Glomerular visceral epithelial cell (primary cell): ENCODE measurements around the gene RARRES2.
A peak's percentile ranks its signal among the peaks of the same experiment; 100 is the strongest.

Experiments
- DNase-seq: peaks from one replicate; pipeline ENCODE4 v3.0.0-alpha.2; 2016; ENCODE audit errors: extremely low spot score

The RARRES2 gene

DNA sequence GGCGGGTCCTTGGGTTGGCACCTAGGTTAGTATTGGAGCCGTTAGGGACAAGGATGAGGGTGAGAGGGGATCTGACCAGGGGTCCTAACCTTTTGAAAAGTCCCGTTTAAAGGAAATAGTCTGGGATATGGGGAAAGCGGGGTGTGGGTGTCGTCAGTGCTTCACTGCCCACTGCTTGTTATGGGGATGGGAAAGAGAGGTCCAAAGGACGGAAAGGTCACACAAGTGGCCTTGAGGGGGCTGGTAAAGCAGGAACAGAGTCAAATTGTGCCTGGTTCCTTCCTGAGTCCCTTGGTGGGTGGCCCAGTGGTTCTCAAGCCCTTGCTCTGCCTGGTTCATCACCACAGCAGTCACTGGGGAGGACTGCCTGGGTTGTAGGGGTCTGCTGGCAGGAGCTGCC lies 35.1 kb upstream of the RARRES2 start:
- DNase-seq: no peak

DNA sequence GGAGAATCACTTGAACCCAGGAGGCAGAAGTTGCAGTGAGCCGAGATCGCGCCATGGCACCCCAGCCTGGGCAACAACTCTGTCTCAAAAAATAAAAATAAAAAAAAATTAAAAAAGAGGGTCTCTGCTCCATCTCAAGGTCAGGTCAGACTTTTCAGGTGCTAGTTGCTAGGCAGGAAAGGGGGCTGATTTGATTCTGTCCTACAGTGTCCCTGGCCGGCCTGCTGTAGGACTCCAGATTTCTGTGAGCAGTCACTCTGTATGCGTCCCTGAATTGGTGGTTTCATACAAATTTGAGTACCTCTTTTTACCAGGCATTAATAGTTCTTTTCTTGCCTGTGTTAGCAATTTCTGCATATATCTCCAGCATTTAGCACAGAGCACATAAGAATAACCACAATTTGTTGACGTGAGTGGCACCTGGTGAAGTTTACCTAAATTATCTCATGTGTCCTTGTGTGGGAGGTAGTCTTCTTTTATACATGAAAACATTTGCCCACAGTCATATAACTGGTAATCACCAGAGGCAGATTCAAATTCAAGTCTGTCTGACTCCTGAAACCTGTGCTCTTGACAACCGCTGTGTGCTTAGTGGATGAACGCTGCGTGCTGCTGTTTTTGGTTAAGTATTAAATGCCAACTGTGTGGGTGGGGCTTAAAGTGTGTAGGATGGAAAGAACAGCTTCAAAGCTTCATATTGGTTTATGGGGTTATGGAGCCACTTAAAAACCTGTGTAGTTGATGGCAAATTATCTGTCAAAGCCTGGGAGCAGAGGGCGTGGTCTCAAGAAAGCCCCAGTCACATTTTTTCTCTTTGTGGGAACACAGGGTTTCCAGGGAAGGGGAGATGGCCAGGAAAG lies 34.5 kb upstream of the RARRES2 start:
- no peak for DNase-seq

DNA sequence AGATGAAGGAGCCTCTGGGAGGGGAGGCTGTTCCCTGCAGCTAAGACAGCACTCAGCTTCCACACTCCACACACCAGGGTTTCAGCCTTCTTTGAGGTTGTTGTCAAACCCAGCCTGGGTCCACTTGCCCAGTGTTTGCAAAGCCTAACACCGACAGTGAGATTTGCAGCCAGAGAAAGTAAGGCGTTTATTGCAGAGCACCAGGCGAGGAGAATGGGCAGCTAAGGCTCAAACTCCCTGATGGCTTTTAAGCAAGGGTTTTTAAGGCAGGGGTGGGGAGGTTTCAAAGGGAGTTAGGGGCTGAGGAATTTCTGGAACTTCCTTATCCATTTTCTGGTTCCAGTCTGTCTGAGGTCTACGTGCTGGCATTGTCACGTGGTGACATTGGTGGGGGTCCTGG lies 33.0 kb upstream of the RARRES2 start:
- DNase-seq: no peak

DNA sequence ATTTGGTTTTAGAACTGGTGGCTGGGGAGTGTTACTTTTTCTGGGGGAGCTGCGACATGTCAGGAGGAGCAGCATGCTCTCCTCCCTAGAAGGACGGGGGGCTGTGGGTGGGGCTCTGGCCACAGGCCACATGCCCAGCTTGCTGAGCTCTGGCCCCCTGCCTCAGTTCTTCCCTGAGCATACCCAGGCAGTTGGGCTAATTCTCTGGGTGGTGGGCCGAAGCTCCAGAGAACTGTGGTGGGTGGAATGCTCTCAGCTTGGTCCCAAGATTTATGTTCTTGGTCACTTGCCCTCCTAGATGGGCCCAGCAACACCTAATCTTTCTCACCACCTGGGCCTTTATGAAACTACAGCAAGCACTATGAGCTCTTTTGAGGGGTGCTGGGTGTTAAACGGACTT lies 32.6 kb upstream of the RARRES2 start:
- DNase-seq: no peak

DNA sequence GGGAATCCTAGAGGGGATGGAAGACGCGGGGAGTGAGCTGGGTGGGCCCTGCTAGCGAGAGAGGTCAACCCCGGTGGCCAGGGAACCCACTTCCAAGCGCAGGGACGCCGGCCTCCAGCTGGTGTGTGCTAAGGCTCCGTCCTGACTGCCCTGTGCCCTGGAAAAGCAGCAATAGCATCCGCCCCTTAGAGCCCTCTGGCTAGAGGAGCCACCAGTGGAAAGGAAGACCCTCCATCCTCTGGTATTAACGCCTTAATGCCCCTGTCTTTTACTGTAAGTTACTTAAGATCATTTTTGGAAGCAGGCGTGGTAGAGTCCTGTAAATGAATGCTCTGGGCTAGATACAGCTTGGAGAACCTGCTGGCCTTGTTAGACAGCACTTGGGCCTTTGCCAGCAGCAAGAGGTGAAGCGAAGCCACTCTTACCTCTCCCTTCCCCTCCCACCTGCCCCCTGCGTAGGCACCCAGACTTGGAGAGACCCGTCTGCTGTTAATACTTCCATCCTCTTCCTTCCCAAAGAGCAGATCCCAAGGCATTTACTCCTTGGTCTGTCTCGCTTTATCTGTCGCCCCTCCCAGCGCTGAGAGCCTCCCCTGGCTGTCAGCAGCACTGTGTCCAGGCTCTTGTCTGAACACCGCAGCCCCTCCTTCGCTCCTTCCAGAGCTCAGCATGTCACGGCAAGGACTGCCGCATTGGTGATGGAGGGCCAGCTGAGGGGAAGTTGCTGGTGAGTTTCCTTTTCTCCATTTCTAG lies 31.8 kb upstream of the RARRES2 start:
- no peak for DNase-seq

DNA sequence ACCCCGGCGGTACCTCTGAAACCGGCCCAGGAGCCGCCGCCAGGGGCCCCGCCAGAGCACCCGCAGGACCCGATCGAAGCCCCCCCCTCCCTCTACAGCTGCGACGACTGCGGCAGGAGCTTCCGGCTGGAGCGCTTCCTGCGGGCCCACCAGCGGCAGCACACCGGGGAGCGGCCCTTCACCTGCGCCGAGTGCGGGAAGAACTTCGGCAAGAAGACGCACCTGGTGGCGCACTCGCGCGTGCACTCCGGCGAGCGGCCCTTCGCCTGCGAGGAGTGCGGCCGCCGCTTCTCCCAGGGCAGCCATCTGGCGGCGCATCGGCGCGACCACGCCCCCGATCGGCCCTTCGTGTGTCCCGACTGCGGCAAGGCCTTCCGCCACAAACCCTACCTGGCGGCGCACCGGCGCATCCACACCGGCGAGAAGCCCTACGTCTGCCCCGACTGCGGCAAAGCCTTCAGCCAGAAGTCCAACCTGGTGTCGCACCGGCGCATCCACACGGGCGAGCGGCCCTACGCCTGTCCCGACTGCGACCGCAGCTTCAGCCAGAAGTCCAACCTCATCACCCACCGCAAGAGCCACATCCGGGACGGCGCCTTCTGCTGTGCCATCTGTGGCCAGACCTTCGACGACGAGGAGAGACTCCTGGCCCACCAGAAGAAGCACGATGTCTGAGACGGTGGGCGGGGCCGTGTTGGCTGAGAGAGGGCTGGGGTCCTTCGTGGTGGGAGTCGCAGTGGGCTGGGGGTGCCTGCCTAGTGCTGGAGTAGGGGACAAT lies 31.0 kb upstream of the RARRES2 start:
- no peak for DNase-seq

DNA sequence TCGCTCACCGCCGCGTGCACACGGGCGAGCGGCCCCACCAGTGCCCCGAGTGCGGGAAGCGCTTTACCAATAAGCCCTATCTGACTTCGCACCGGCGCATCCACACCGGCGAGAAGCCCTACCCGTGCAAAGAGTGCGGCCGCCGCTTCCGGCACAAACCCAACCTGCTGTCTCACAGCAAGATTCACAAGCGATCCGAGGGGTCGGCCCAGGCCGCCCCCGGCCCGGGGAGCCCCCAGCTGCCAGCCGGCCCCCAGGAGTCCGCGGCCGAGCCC lies 30.5 kb upstream of the RARRES2 start:
- DNase-seq: no peak

DNA sequence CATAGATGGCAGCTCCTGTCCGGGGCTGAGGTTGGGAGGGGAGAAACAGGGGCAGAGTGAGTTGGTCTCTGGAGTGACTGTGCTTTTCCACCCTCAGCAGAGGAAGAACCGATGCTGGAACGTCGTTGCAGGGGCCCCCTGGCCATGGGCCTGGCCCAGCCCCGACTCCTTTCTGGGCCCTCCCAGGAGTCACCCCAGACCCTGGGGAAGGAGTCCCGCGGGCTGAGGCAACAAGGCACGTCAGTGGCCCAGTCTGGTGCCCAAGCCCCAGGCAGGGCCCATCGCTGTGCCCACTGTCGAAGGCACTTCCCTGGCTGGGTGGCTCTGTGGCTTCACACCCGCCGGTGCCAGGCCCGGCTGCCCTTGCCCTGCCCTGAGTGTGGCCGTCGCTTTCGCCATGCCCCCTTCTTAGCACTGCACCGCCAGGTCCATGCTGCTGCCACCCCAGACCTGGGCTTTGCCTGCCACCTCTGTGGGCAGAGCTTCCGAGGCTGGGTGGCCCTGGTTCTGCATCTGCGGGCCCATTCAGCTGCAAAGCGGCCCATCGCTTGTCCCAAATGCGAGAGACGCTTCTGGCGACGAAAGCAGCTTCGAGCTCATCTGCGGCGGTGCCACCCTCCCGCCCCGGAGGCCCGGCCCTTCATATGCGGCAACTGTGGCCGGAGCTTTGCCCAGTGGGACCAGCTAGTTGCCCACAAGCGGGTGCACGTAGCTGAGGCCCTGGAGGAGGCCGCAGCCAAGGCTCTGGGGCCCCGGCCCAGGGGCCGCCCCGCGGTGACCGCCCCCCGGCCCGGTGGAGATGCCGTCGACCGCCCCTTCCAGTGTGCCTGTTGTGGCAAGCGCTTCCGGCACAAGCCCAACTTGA lies 29.9 kb upstream of the RARRES2 start:
- no peak for DNase-seq

DNA sequence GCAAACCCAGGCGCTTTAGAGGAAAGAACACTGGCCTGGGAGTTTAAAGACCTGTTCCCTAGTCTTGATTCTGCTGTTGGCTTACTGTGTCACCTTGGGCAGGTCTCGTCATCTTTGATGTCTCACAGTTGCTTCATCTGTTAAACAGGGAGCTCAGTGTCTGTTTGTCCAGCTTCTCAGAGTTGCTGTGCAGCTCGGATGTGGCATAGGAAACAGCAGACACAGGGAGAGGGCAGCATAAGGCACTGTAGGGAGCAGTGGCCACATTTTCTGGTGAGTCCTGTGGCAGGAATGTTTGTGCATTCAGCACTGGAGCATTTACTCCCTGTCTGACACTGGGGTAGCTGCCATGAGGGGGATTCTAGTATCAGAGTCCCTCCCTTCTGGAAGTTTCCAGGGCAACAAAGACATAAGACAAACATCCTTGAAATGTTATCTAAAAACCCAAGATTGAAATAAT lies 29.2 kb upstream of the RARRES2 start:
- DNase-seq: peak; percentile 47

DNA sequence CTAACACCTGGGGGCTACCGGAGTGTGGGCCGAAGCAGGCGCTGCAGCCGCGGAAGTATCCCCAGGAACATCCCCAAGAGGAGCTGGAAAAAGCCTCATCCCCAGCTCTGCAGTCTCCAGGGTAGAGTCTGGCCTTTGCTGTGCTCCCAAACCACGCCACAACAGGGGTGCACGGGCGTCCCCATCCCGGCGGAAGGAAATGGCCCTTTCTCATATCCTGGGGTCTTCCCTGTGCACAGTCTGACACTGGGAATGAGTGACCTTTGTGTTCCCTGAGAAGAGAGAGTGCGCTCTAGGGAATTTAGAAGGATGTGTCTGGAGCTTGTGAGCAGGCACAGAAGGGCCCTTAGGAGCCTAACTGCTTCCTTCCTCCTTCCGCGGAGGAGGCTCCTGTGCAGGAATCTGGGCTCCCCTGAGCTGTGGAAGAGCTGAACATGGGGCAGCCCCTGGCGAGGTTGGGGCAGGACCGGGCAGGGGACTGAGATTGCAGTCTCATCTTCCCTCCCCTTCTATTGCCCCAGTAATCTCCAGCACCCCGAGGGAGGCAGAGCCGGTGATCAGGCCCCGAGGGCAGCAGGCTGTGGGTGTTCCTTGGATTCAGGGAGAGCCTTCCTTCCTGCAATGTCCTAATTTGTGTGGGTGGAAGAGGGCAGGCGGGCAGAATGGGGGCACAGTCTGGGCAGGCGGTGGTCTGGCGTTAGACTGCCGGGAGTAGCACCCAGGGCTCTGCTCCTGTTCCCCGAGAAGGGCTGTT lies 28.5 kb upstream of the RARRES2 start:
- no peak for DNase-seq

DNA sequence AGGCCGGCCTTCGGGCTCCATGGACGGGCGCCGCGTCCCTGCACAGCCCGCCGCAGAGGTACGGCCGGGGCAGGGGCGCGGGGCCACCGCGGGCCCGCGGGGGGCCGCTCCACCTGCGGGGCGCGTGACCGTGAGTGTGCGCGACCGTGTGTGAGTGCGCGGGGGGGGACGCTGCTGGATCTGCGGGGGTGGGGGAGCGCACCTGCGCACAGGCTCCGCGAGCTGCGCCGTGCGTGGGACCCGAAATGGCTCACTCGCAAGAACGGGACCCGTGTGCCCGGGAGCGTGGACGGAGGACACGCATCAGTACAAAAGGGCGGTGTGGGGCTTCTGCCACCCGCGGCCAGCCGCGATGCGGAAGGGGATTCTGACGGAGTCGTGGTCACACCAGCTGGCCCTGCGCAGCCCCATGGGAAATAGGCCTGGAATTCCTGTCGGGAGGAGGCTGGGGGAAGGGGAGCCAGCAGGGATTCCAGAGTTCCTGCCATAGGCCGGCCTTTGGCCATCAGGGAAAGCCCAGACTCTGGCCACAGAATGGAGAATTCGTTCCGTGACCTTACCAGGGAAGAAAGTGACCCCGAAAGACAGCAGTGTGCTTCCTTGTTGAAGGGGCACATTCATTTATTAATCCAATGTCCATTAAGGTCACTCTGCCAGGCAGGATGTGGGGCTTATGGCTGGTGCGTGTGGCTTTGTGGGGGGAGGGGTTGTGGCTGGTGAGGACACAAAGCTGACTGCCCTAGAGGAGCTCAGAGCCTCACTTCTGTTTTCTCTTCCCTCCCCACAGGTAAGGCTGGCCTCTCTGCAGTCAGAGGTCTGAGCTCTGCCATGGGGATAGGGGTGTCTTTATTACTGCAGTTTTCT lies 27.7 kb upstream of the RARRES2 start:
- peak; percentile 83 for DNase-seq

DNA sequence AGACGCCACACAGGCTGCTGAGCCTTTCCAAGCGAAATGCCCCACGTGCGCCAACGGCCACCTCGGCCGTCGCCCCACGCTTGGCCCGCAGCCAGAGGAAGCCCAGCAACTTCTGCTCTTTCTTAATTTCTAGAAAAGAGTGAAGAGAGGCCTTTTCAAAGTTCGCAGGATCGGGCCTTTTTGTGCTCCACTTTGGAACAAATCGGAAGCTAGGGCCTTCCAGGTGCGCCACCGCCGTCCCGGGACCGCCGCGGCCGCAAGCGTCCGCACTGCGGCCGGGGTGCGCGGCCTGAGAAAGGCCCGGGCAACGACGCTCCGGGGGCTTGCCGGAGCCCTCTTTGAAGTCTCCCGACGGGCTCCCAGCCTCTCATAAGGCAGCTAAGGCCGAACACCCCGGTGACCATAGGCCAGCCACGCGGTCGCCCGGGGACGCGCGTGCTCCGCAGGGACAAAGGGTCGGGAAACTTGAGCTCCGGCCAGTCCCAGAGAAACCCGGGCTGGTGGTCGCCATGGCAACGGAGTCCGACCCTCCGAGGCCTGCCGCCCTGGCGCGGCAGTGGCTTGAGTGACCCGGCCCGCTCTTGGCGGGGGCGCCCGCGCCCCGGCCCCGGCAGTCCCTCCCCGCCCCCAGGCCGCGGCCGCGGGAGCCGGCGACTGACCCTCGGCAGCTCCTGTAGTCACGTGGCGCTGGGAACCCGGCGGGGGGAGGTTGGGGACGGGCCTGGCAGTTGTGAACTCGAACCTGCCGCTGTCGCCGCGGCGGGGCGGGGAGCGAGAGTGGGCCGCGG lies 26.9 kb upstream of the RARRES2 start, which contains the start of gene REPIN1:
Gene REPIN1 (plus strand): TSS at position 727 of the 788 bp plus-strand sequence. CDS start 890 bp downstream, outside the sequence.
- DNase-seq: peak; percentile 85

DNA sequence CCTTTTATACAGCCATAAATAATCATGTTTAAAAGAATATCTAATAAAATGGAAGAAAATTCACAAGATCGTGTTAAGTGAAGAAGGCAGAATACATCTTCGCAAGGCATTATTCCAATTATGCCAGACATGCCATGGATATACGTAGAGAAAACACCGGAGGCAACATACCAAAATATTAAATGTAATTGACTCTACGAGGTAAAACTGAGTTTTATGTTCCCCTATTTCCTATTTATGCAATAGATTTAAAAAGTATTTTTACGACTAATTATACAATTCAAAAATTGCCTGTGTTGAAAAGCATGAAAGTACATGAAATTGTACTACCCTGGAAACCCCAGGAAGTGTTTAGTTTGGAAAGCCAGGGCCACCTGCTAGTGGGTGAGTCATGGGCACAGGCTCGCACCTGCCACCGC lies 26.3 kb upstream of the RARRES2 start:
- no peak for DNase-seq

DNA sequence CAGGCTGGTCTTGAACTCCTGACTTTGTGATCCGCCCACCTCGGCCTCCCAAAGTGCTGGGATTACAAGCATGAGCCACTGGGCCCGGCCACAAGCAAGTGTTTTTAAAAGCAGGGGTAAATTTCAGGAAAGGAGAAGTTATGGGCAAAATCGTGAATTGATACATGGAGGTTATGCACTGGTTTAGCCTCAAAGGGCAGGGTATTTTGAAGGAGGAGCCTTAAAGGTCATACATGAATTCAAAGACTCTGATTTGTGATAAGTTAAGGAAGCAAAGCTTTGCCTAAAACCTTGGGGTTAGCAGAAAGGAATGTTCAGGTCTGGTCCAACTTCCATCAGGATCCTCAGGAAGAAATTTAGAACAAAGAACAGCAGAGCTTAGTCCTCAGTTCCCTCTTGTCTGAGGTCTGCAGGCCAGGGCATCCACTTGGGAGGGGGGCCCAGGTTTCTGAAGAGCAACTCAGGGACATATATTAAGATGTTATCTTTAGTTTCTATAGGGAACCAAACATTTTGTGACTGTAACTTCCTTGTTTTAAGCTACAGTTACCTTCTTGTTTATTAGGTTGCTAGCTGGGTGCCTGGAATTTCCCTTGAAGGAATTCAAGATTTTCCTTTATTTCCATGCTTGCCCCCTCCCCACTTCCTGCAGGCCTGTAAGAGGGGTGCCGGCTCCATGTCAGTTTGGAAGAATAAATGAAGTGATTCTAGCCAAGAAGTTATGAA lies 24.4 kb upstream of the RARRES2 start:
- no peak for DNase-seq

DNA sequence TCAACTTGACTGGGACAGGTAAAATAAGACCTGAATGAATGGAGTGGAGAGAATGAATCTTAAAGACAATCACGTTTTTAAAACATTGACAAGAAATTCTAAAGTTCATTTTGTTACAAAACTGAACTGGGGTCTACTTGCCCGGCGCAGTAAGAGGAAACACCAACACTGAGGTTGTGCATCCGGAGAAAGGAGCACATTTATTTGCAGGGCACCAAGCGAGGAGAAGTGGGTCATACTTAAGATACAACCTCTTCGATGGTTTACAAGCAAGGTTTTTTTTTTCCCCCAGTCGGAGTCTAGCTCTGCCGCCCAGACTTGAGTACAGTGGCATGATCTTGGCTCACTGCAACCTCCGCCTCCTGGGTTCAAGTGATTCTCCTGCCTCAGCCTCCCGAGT lies 23.8 kb upstream of the RARRES2 start:
- no peak for DNase-seq

DNA sequence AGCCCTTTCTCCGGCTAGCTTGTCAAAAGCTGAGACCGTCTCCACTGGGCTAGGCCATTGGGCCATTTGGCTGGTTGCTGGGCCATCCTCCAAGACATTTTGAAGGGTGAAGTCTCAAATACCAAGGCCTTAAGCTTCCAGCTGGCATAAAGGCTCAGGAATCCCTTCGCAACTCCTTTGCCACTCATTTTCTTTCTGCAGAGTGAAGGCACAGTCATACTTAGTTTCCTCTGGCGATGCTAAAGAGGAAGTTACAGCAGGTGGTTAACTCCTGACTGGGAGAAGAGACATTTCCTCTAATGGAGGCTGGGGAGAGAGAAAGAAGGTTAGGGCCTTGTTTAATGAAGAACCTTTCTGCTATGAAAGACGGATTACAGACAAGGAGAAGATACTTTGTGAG lies 22.4 kb upstream of the RARRES2 start:
- DNase-seq: no peak

DNA sequence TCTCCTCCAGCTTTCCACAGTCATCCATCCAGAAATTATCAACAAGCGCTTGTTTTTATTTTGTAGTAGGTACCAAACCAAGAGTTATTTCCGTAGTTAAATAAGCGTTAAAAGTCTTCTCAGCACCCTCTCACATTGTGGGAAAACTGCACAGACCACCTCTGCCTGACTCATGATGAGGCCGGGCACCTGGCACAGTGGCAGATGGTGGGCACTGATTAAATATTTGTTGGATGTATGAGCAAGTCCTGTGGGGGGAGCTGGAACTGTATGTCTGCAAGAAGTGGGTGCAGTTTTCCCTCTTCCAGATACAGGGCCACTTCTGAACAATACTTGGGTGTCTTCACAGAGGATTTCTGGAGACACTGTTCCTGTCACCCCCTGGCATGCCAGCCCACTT lies 21.9 kb upstream of the RARRES2 start:
- peak; percentile 26 for DNase-seq
